ENCODE results near the gene ATRNL1.
"Not testable (repeated sequence)": the region's sequence is repeated elsewhere in the genome, so short reads cannot be mapped to it uniquely, and the experiment has no call there.

ATRNL1 gene

GRCh38 chr10:115441907-115442545 lies 348.9 kb downstream of the ATRNL1 start:
- no peak for DNase-seq

DNA sequence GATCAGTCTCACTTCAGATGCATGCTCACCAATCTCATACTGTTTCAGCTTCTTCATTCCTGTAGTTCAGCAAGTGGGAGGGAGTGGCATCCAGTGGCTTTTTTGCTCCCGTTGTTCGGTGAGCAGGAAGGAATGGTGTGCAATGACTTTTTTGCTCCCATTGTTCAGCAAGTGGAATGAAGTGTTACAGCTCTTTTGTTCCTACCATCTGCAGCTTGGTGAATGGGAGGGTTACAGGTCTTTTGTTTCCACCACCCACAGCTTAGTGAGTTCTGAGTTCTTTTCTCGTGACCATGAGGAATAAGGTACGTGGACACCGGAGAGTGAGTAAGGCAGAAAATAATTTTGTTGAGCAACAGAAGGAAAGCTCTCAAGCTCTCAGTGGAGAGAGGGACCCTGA lies 363.6 kb downstream of the ATRNL1 start:
- no peak for DNase-seq

- no peak for DNase-seq
Observed at GRCh38 chr10:115483294-115483693, 390.1 kb downstream of the ATRNL1 start.

- DNase-seq, result no peak
Observed at GRCh38 chr10:115491526-115492140, 398.5 kb downstream of the ATRNL1 start.

GRCh38 chr10:115503546-115503945 lies 410.4 kb downstream of the ATRNL1 start:
- no peak for DNase-seq

GRCh38 chr10:115514895-115515294 lies 421.7 kb downstream of the ATRNL1 start:
- DNase-seq, result no peak

GRCh38 chr10:115525141-115525540 lies 432.0 kb downstream of the ATRNL1 start:
- peak; percentile 27 for DNase-seq

DNA sequence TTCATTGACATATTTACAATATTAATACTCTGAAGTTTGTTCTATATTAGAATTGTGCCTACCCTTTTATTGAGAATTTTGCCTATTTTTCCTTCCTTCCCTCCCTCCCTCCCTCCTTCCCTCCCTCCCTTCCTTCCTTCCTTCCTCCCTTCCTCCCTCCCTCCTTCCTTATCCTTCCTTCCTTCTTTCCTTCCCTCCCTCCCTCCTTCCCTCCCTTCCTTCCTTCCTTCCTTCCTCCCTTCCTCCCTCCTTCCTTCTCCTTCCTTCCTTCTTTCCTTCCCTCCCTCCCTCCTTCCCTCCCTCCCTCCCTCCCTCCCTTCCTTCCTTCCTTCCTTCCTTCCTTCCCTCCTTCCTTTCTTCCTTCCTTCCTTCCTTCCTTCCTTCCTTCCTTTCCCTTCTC lies 434.5 kb downstream of the ATRNL1 start:
- not testable (repeated sequence) for DNase-seq

GRCh38 chr10:115536401-115536800 lies 443.2 kb downstream of the ATRNL1 start:
- not testable (repeated sequence) for DNase-seq

GRCh38 chr10:115539142-115539762 lies 446.1 kb downstream of the ATRNL1 start:
- DNase-seq, result no peak

DNA sequence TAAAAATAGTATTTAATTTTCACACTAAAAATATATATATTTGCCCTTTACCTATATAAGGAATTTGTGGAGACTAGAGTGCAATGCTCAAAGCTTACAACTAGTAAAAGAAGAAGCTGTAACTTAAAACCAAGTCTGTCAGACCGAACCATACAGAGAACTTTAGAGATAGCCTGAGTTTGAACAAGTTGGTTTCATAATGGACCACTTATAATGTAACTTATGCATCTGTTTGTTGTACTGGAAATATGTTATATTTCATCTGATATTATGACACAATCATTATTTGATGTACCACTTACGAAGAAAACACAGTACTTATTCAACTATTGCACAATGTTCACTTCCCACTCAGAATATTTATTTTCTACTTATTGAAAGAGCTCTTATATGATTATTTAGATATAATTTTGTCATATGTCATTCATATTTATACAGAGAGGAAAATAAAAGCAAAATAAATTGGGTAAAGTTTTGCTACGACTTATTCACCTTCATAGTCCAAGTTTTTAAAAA lies 462.8 kb downstream of the ATRNL1 start:
- no peak for DNase-seq

GRCh38 chr10:115558252-115558651 lies 465.1 kb downstream of the ATRNL1 start:
- DNase-seq, result no peak

- DNase-seq, result no peak
Observed at GRCh38 chr10:115566867-115567266, 473.7 kb downstream of the ATRNL1 start.

GRCh38 chr10:115572740-115573455 lies 479.7 kb downstream of the ATRNL1 start:
- DNase-seq, result no peak

DNA sequence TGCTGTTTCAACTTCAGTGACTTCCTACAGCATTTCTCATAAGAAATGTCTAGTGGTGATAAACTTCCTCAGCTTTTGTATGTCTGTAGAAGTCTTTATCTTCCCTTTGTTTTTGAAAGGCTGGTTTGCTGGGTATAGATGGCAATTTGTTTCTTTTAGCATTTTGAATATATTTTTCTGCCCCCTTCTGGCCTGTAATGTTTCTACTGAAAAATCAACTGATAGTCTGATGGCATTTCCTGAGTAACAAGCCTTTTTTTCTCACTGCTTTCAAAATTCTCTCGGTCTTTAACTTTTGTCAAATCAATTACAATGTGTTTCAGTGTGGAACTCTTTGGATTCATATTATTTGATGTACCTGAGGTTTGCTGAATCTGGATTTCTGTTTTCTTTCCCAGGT lies 487.1 kb downstream of the ATRNL1 start:
- DNase-seq, result no peak

- DNase-seq, result no peak
Observed at GRCh38 chr10:115593060-115593459, 499.9 kb downstream of the ATRNL1 start.

DNA sequence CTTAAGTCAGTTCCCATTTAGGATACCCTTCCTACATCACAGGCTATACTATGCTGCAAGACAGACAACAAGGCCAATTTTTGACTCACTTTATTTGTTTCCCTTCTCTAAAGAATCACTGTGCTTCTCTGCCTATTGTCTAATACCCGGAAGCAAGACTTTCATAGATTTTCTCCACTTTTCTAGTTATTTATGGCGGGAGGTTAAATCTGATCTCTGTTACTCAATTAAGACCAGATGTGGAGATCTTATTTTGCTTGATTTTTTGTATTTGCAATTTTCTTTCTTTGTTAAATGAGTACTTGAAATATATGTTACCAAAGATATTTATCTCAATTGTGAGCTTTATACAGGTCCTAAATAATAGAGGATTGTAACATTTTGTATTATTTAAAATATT lies 511.5 kb downstream of the ATRNL1 start:
- DNase-seq, result no peak

DNA sequence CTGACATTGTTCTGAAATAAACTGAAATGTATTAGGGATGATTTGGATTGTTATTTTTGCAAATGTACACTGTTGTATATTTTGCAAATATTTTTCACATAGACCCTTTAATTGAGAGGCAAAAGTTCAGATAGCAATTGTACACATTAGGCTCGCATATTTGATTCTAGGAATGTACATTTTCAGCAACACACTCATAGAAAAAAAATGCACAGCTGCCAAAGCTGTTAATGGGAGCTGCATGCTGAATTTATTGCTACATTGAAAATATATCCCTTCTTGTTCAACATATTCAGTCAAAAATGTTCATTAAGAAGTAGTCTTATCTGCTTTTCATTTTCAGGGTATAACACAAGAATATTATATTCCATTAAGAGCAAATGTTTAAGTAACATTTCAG lies 512.9 kb downstream of the ATRNL1 start:
- DNase-seq, result no peak

- DNase-seq, result peak; percentile 13
Observed at GRCh38 chr10:115606741-115607140, 513.6 kb downstream of the ATRNL1 start.

DNA sequence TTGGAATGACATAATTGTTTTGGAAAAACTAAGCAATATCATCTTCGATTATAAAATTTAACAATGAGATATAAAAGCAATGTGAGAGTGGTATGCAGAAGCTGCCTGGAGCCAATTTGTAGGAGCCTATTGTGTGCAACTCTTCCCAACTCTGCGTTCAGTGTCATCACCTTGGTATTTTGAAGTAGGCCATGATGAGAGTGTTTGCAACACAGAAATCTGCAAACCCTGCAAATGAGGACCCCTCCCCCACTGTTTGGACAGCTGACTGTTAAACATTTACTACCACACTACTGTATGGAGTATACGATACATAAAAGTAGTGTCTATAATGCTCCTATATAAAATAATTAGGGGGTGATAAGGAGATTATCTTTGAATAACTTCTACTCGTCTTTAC lies 531.3 kb downstream of the ATRNL1 start:
- DNase-seq, result no peak

DNA sequence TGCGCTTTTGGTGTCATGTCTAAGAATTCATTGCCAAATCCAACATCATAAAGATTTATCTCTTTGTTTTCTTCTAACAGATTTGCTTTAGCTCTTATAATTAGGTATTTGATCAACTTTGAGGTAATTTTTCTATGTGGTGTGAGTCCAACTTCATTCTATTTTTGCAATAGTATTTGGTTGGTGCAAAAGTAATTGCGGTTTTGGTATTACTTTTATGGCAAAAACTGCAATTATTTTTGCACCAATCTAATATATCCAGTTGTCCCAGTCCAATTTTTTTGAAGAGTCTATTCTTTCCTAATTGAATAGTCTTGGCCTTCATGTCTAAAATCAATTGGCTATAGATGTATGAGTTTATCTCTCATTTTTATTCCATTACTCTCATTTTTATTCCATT lies 535.5 kb downstream of the ATRNL1 start:
- no peak for DNase-seq

GRCh38 chr10:115638246-115638645 lies 545.1 kb downstream of the ATRNL1 start:
- no peak for DNase-seq

GRCh38 chr10:115649217-115649616 lies 556.1 kb downstream of the ATRNL1 start:
- DNase-seq, result peak; percentile 31

DNA sequence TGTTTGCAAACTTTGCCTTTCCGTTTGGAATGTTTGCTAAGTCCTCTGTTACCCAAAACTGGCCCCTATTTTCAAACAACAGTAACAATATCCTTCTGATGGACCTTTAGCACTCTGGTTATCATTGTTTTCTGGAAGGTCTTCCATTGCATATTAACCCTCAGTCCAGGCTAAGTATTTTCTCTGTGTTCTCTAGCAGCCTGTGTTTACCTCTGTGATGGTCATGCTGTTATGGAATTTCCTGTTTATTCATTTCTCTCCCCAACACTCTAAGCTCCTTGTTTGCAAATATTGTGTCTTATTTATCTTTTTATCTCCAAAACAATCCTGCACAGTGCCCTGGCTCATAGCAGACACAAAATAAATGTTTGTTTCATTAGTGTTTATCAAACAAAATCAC lies 560.3 kb downstream of the ATRNL1 start:
- DNase-seq, result no peak
